BLaER1 (cell line): ENCODE measurements around the gene SMIM38.

Experiments used
- H3K27ac ChIP-seq: shearing (Covaris generic); formaldehyde crosslinking; 2 replicates; pipeline ENCODE4 v1.8.1; 2022
- H3K27me3 ChIP-seq: shearing (Covaris generic); formaldehyde crosslinking; 2 replicates; pipeline ENCODE4 v1.8.1; 2022
- H3K36me3 ChIP-seq: shearing (Covaris generic); formaldehyde crosslinking; 2 replicates; pipeline ENCODE4 v1.8.1; 2022
- H3K4me1 ChIP-seq: shearing (Covaris generic); formaldehyde crosslinking; 2 replicates; pipeline ENCODE4 v1.8.1; 2022
- H3K4me2 ChIP-seq: shearing (Covaris generic); formaldehyde crosslinking; 2 replicates; pipeline ENCODE4 v1.8.1; 2022
- H3K4me3 ChIP-seq: shearing (Covaris generic); formaldehyde crosslinking; 2 replicates; pipeline ENCODE4 v1.8.1; 2022
- H3K9ac ChIP-seq: shearing (Covaris generic); formaldehyde crosslinking; 2 replicates; pipeline ENCODE4 v1.8.1; 2022
- H3K9me3 ChIP-seq: shearing (Covaris generic); formaldehyde crosslinking; 2 replicates; pipeline ENCODE4 v1.8.1; 2022
- H4K20me1 ChIP-seq: shearing (Covaris generic); formaldehyde crosslinking; 2 replicates; pipeline ENCODE4 v1.8.1; 2022
- Cebpa-rat ChIP-seq: shearing (Covaris generic); IDR thresholded peaks from 2 replicates; pipeline ENCODE4 v1.8.1; 2022

Gene SMIM38

GRCh38 chr11:69155302-69156234, at the start of gene SMIM38:
Gene SMIM38 (plus strand): TSS chr11:69155935. CDS start chr11:69157847, 1,912 bp downstream.
- Histone ChIP-seq H3K36me3 (no peaks in the 10 kb centered on the region), H3K9me3 (peaks cover 3% of the 10 kb centered on the region; the same call in 1 of the 2 replicates), H3K27me3 (0 out of 2 replicates have a peak, but pooled peaks cover 5% of the 10 kb centered on the region), H4K20me1 (peaks cover 7% of the 10 kb centered on the region; the same call in 1 of the 2 replicates), H3K9ac (no peak within 1 kb of the TSS), H3K4me3 (no peak within 1 kb of the TSS), H3K27ac (no peak within 1 kb of the TSS), H3K4me2 (no peak within 1 kb of the TSS), H3K4me1 (peaks cover 9% of the 10 kb centered on the region; the same call in 1 of the 2 replicates)
- no peak for TF ChIP-seq Cebpa-rat

DNA sequence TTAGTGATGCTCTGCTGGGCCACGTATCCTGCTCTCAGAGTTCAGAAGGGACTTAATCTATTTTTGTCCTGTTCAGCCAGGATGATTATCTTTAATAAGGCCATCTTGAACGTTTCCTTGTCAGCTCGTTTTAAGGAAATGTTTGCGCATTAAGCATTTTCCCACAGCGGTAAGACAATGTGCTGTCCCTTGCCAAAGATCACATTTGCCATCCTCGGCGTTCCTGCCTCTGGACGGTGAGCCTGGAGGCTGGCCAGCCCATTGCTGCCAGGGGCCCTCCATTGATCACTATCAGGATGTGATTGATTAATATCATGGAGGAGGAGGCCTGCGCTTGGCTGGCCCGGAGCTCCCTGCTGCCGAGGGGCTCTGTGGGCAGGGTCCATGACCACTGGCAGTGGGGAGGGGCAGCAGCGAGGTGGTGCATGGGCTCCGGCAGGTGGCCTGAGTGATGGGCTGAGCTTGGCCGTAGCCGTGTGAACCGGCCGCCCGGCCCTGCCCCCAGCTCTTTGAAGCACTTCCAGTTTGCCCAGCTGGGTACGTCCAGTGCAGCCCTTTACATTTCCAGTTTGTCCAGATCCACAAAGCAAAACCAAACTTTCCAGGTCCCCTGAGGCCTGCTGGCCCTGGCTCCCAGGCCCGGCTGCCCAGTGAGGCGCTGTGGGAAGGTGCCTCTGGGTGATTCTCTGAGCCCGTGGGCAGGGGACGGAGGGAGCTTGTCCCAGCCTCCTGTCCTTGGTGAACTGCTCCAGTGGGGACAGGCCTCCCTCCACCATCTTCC, 49.5 kb upstream of the SMIM38 start:
- Histone ChIP-seq H3K9ac (no peak overlapping the region), H3K27ac (no peak overlapping the region), H4K20me1 (peaks cover 57% of the 10 kb centered on the region), H3K4me1 (peaks cover 18% of the 10 kb centered on the region), H3K4me3 (no peak overlapping the region), H3K9me3 (peaks cover 16% of the 10 kb centered on the region; the same call in 1 of the 2 replicates), H3K27me3 (peaks cover 14% of the 10 kb centered on the region; the same call in 1 of the 2 replicates), H3K36me3 (no peaks in the 10 kb centered on the region), H3K4me2 (peak overlapping the region; percentile 28)
- no peak for TF ChIP-seq Cebpa-rat

DNA sequence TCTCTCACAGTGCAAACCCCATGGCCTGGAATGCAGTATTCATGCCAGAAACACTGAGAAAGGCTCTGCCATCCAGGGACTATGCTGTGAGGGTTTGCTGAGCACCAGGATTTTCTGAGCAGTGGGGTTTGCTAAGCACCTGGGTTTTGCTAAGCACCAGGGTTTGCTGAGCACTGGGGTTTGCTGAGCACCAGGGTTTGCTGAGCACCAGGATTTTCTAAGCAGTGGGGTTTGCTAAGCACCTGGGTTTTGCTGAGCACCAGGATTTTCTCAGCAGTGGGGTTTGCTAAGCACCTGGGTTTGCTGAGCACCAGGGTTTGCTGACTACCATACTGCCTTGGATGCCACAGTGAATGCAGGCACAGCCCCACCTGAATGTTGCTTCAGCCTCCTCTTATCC, 48.3 kb upstream of the SMIM38 start:
- Histone ChIP-seq H4K20me1 (peaks cover 52% of the 10 kb centered on the region), H3K36me3 (no peaks in the 10 kb centered on the region), H3K27ac (no peak overlapping the region), H3K4me3 (no peak overlapping the region), H3K9me3 (peaks cover 16% of the 10 kb centered on the region; the same call in 1 of the 2 replicates), H3K4me1 (peaks cover 18% of the 10 kb centered on the region), H3K4me2 (no peak overlapping the region), H3K27me3 (peaks cover 14% of the 10 kb centered on the region; the same call in 1 of the 2 replicates), H3K9ac (no peak overlapping the region)
- TF ChIP-seq Cebpa-rat, result no peak

- peaks cover 18% of the 10 kb centered on the region for H3K4me1 ChIP-seq
- no peak overlapping the region for H3K9ac ChIP-seq
- peaks cover 48% of the 10 kb centered on the region for H4K20me1 ChIP-seq
- H3K9me3 ChIP-seq, result peaks cover 16% of the 10 kb centered on the region; the same call in 1 of the 2 replicates
- H3K4me2 ChIP-seq, result no peak overlapping the region
- H3K4me3 ChIP-seq, result no peak overlapping the region
- H3K36me3 ChIP-seq, result no peaks in the 10 kb centered on the region
- H3K27ac ChIP-seq, result no peak overlapping the region
- TF ChIP-seq Cebpa-rat, result no peak
- H3K27me3 ChIP-seq, result peaks cover 14% of the 10 kb centered on the region; the same call in 1 of the 2 replicates
Observed at GRCh38 chr11:69108030-69108429, 47.7 kb upstream of the SMIM38 start.

DNA sequence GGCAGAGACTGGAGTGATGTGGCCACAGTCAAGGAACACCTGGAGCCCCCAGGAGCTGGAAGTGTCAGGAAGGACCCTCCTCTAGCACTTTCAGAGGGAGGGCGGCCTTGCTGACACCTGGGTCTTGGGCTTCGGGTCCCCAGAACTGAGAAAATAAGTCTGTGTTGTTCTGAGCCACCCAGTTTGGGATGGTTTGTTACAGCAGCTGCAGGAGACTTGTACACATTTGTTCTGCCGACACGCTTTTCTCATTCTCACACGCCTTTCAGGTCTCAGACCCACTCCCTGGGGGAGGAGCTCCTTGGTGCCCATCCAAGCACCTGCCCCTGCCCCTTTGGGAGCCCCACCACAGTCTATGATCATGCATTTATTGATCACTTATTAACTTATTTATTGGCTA, 47.2 kb upstream of the SMIM38 start:
- Histone ChIP-seq H3K4me1 (peaks cover 18% of the 10 kb centered on the region), H4K20me1 (peaks cover 43% of the 10 kb centered on the region), H3K9me3 (peaks cover 16% of the 10 kb centered on the region; the same call in 1 of the 2 replicates), H3K4me2 (no peak overlapping the region), H3K27me3 (peaks cover 14% of the 10 kb centered on the region; the same call in 1 of the 2 replicates), H3K4me3 (no peak overlapping the region), H3K27ac (no peak overlapping the region), H3K9ac (no peak overlapping the region), H3K36me3 (no peaks in the 10 kb centered on the region)
- no peak for TF ChIP-seq Cebpa-rat

DNA sequence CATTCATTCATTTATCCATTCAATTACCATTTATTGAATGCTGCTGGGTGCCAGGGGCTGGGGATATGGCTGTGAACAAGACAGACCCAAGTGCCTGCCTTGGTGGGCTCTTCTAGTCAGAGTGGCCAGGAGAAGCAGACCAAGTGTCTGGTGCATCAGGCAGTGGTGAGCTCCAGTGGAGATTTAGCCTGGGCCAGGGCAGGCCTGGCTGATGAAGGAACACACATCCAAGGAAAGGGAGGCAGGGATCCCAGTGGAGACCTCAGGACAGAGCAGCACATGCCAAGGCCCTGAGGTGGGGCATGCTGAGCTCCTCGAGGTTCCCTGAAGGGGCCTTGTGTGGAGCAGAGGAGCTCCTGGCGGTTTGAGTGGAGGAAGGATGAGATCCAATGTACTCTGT, 46.6 kb upstream of the SMIM38 start:
- no peak overlapping the region for H3K4me2 ChIP-seq
- peaks cover 11% of the 10 kb centered on the region; the same call in 1 of the 2 replicates for H3K27me3 ChIP-seq
- peaks cover 18% of the 10 kb centered on the region for H3K4me1 ChIP-seq
- H4K20me1 ChIP-seq, result peaks cover 38% of the 10 kb centered on the region
- H3K36me3 ChIP-seq, result no peaks in the 10 kb centered on the region
- H3K9me3 ChIP-seq, result peaks cover 16% of the 10 kb centered on the region; the same call in 1 of the 2 replicates
- no peak overlapping the region for H3K9ac ChIP-seq
- no peak for TF ChIP-seq Cebpa-rat
- H3K27ac ChIP-seq, result no peak overlapping the region
- no peak overlapping the region for H3K4me3 ChIP-seq

DNA sequence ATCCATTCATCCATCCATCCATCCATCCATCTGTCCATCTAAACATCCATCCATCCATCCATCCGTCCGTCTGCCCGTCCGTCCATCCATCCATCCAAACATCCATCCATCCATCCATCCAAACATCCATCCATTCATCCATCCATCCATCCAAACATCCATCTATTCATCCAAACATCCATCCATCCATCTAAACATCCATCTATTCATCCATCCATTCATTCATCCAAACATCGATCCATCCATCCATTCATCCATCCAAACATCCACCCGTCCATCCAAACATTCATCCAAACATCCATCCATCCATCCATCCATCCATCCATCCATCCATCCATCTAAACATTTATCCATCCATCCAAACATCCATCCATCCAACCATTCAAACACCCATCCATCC, 45.3 kb upstream of the SMIM38 start:
- Histone ChIP-seq H3K9ac (no peak overlapping the region), H3K4me1 (peaks cover 16% of the 10 kb centered on the region), H4K20me1 (peaks cover 38% of the 10 kb centered on the region), H3K27ac (no peak overlapping the region), H3K27me3 (no peaks in the 10 kb centered on the region), H3K4me3 (no peak overlapping the region), H3K4me2 (no peak overlapping the region), H3K36me3 (no peaks in the 10 kb centered on the region), H3K9me3 (peaks cover 16% of the 10 kb centered on the region; the same call in 1 of the 2 replicates)
- no peak for TF ChIP-seq Cebpa-rat

GRCh38 chr11:69111624-69112542, 43.9 kb upstream of the SMIM38 start:
- H3K27ac ChIP-seq, result no peak overlapping the region
- H3K9ac ChIP-seq, result no peak overlapping the region
- H4K20me1 ChIP-seq, result peaks cover 35% of the 10 kb centered on the region
- TF ChIP-seq Cebpa-rat, result no peak
- no peak overlapping the region for H3K4me2 ChIP-seq
- peaks cover 2% of the 10 kb centered on the region for H3K4me1 ChIP-seq
- no peaks in the 10 kb centered on the region for H3K27me3 ChIP-seq
- H3K9me3 ChIP-seq, result peaks cover 16% of the 10 kb centered on the region; the same call in 1 of the 2 replicates
- no peaks in the 10 kb centered on the region for H3K36me3 ChIP-seq
- H3K4me3 ChIP-seq, result no peak overlapping the region

- TF ChIP-seq Cebpa-rat, result no peak
- H3K4me1 ChIP-seq, result no peaks in the 10 kb centered on the region
- H3K9me3 ChIP-seq, result 0 out of 2 replicates have a peak, but pooled peaks cover 4% of the 10 kb centered on the region
- H3K4me2 ChIP-seq, result no peak overlapping the region
- H3K36me3 ChIP-seq, result no peaks in the 10 kb centered on the region
- H4K20me1 ChIP-seq, result peaks cover 42% of the 10 kb centered on the region
- H3K9ac ChIP-seq, result no peak overlapping the region
- no peak overlapping the region for H3K4me3 ChIP-seq
- no peaks in the 10 kb centered on the region for H3K27me3 ChIP-seq
- H3K27ac ChIP-seq, result no peak overlapping the region
Observed at GRCh38 chr11:69113226-69113625, 42.5 kb upstream of the SMIM38 start.
